Inflammatory macrophage treated with lipopolysaccharide for 1 hour (primary cell): ENCODE results near the gene HTR4.

Experiments used
- DNase-seq, 2 donors: peaks; one replicate each; pipeline ENCODE4 v3.0.0-alpha.2; 2020 to 2022

Gene HTR4

DNA sequence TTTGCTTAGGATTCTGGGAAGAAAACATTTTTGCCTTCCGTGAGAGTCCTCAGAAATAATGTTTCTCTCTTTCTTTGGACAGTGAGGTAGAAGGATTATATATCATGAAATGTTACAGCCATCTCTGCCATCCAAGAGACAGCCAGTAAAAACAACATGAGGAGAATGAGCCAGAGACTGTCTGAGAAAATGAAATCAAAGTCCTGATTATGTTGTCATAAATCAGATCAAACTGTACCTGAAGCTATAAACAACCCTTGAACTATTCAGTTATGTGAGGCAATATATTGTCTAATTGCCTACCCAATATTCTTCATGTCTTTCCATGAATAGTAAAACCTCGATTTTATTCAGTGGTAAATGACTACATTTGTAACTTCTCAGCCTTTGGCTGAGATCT, 9.2 kb upstream of the HTR4 start:
- no peak for DNase-seq

DNA sequence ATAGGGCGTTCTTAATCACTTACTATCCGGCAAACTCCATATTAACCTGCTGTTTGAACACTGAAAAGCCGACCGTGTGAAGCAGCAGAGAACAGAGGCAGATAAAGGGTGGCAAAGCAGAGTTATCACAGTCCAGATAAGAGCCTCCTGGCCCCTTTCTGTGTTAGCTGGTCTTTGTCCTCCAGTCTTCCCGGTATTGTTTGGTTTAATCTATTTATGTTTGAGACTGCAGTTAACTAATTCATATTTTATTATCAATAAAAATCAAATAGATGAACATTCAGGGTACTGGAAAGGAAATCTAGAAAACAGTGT, 6.0 kb upstream of the HTR4 start:
- no peak for DNase-seq

DNA sequence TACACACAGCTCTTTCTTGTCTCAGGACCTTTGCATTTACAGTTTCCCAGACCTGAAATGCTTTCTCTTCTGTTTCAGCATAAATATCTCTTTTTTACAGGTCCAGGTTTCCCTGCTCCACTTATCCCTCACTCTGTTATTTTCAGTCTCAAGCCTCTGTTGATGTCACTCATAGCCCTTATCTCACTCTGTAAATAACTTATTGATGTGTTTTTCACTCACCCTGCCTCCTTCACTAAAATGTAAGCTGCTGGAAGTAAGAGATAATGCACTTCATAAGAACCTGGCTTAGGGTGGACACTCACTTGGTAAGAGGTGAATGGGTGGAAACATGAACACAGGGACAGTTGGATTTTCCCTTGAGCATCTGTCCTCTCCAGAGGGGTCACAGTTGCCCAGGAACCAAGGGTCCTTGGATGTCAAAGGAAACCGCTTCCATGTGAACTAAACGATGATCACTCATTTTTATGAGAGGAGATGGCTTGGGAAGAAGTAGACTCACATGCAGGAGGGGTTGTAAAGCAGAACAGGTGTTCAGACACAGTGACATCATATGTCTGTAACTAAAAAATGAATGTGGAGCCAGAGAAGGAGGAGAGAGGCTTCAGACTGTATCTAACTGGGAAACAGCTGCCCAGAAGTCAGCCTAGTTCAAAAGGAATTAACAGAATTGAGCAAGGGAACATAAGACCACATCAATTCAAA, 5.5 kb upstream of the HTR4 start:
- no peak for DNase-seq

GRCh38 chr5:148653291-148653835, 964 bp downstream of the HTR4 start:
- no peak for DNase-seq

GRCh38 chr5:148651528-148651927, 2.8 kb downstream of the HTR4 start:
- no peak for DNase-seq

DNA sequence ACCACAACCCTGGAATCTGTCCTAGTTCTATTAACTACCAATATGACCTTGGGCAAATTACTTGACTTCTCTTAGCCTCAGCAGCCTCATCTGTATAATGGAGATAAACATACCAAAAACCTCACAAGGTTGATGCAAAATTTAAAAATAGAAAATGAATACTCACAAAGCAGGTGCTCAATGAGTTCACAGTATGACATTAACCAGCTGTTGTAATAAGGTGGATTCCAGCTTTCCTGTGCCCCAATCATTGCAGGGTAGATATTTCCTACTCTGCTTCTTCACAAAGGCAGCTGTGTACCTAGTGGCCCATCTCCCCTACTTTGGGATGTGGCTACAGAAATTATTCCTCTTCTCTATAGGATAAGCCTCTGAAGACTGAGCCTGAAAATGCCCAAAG, 8.8 kb downstream of the HTR4 start:
- no peak for DNase-seq

GRCh38 chr5:148641735-148642134, 12.6 kb downstream of the HTR4 start:
- DNase-seq: no peak

- no peak for DNase-seq
These were observed 13.9 kb downstream of the HTR4 start for GRCh38 chr5:148640471-148640870.

GRCh38 chr5:148639081-148639480, 15.2 kb downstream of the HTR4 start:
- no peak for DNase-seq

DNA sequence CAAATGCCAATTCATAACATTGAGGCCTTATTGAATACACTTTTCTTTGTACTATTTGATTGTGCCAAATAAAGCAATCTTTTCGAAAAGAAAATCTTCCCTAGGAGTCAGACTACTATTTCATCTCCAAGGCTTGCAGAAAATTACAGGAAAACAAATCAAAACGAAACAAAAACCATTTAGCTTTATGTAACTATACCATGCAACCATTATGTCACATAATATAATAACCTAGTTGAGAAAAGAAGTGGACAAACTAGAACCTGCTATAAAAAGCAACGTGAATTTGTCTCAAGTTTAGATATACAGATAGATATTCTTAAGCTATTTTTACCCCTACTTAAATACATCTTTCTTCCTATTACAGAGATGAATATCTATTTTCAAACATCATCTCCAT, 18.0 kb downstream of the HTR4 start:
- DNase-seq: no peak

- DNase-seq: no peak
These were observed 18.8 kb downstream of the HTR4 start for GRCh38 chr5:148635321-148636083.

GRCh38 chr5:148633067-148633377, 21.3 kb downstream of the HTR4 start:
- DNase-seq: no peak

- no peak for DNase-seq
These were observed 21.9 kb downstream of the HTR4 start for GRCh38 chr5:148632255-148633066.

DNA sequence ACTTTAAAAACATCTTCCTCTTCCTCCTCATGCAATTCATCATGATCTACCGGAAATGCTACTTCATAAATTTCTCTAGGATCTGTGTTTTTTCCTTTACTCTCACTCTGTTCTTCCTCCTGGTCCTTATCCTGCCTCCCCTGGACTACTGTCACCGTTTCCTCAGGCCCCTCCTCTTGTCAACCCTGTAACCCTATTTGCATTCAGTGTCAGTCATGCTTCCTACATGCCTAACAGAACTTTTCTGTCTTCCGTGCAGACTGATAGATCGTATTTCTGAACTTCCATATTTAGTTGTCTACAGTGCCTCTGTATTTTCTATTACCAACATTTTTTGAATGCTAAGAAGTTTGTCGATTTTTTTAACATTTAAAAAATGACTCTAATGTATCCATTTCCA, 27.3 kb downstream of the HTR4 start:
- no peak for DNase-seq

- DNase-seq: no peak
These were observed 28.2 kb downstream of the HTR4 start for GRCh38 chr5:148626081-148626613.

- DNase-seq: no peak
These were observed 29.1 kb downstream of the HTR4 start for GRCh38 chr5:148625250-148625649.

DNA sequence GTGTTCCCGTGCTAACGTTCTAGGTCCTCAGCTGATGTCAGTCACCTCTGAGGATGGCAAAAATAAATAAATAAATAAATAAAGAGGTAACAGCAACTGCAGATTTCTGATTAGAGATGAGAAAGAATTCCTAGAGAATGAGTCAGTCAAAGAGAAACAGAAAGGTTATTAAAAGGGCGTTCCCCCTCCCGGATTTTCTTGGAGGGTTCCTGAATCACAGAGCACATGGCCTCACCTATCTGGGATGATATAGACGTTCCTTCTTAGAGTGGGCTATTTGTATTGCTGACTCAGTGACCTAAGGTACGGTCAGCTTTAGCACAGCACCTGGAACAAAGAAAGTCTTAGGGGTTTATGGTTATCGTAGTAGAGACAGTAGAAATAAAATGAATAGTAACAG, 30.6 kb downstream of the HTR4 start:
- DNase-seq: no peak

- DNase-seq: no peak
These were observed 31.2 kb downstream of the HTR4 start for GRCh38 chr5:148623101-148623500.

GRCh38 chr5:148620696-148621095, 33.6 kb downstream of the HTR4 start:
- no peak for DNase-seq

GRCh38 chr5:148620091-148620490, 34.2 kb downstream of the HTR4 start:
- DNase-seq: no peak

- DNase-seq: no peak
These were observed 34.8 kb downstream of the HTR4 start for GRCh38 chr5:148619484-148619883.

DNA sequence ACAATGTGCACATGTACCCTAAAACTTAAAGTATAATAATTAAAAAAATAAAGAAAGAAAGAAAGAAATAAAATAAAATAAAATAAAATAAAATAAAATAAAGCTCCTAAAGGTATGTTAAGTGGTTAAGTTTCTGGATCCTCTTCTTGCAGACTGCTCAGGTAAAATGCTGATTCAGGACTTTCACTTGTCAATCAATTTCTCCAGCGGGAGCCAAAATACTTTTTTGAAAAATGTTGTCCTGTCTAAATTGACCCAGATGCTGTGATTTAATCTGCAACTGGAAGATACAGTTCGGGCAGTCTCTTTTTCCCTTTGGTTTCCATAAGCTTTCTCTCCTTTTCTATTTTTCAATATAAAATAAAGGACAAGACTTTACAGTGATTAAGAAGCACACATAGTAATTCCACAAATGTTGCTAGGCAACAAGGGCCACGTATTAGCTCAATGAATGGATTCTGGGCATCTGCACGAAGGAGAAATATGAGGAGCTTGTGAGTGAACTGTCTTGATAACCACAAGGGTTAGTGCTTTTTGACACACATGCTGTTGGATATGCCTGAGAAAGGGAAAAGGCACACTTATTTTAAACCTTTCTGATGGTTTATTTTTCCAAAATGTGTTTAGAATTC, 38.6 kb downstream of the HTR4 start:
- no peak for DNase-seq

GRCh38 chr5:148607406-148607805, 46.9 kb downstream of the HTR4 start:
- DNase-seq: no peak
